GM18508 (cell line): ENCODE results near the gene TRIP12.
"Not testable (repeated sequence)": the region's sequence is repeated elsewhere in the genome, so short reads cannot be mapped to it uniquely, and the experiment has no call there.

Source experiments
- ATAC-seq: cut with Tn5 transposase; IDR thresholded peaks from one replicate; pipeline ENCODE4 v1.9.1; 2021; ENCODE audit warnings: moderate number of reproducible peaks; ENCODE audit not compliant: insufficient read depth, unreplicated experiment

TRIP12 gene

DNA sequence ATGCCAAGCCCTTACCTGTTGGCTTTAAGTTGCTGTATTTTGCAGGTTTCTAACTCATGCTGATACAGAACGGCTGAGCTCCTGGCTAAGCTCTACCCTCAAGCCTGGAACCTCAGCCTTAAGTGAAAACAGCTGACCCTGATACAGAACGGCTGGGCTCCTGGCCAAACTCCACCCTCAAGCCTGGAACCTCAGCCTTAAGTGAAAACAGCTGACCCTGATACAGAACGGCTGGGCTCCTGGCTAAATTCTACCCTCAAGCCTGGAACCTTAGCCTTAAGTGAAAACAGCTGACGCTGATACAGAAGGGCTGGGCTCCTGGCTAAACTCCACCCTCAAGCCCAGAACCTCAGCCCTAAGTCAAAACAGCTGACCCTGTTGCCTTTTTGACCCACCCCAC, 189.9 kb downstream of the TRIP12 start:
- ATAC-seq = no peak

GRCh38 chr2:229731363-229731762, 190.4 kb downstream of the TRIP12 start:
- ATAC-seq = no peak

DNA sequence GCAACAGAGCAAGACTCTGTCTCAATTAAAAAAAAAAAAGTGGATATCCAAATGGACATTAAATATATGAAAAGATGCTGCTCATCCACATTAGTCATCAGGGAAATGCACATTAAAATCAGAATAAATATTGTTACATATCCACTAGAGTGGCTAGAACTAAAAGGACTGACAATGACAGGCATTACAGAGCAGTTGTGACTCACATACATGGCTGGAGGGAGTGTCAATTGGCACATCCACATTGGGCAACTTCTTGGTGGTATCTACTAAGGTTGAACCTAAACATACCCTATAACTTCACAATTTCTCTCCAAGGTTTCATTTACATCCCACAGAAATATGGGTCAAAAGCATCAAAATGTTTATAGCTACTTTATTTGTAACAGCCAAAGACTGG, 193.4 kb downstream of the TRIP12 start:
- no peak for ATAC-seq

- ATAC-seq = no peak
Observed at GRCh38 chr2:229726643-229727042, 195.2 kb downstream of the TRIP12 start.

GRCh38 chr2:229725716-229726574, 195.9 kb downstream of the TRIP12 start:
- ATAC-seq = no peak

- not testable (repeated sequence) for ATAC-seq
Observed at GRCh38 chr2:229723192-229723591, 198.6 kb downstream of the TRIP12 start.

DNA sequence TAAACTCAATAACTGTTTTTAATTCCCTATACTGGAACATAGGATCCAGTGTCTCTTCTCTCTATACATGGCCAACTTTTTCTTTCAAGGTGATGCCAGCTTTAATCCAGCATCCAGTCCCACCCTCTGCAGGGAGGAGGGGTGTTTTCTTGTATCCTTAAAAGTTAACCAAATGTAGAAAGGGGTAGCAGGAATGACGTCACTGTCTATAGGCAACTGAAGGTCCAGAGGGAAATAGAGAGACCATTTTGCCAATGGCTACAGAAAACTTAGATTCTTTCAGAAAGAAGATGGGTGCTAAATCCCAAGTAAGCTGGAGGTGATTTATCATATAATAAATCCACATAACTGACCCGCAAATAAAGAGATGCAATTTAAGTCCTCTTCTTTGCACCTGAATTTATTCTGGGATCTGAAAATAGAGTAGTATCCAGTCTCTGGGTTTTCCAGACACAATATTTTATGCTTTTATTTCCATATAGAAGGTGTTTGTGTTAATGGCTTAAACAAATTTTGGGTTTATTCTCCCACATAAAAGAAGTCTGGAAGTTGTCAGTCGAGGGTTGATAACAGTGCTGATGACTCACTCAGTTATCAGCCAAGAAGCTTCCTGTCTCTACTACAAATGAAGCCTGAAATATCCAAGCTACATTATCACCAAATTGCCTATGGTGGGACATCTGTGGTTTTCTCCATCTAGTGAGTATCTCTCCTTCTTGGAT, 201.7 kb downstream of the TRIP12 start:
- no peak for ATAC-seq

- ATAC-seq = no peak
Observed at GRCh38 chr2:229718057-229718456, 203.8 kb downstream of the TRIP12 start.

- ATAC-seq = no peak
Observed at GRCh38 chr2:229715895-229716507, 205.8 kb downstream of the TRIP12 start.

DNA sequence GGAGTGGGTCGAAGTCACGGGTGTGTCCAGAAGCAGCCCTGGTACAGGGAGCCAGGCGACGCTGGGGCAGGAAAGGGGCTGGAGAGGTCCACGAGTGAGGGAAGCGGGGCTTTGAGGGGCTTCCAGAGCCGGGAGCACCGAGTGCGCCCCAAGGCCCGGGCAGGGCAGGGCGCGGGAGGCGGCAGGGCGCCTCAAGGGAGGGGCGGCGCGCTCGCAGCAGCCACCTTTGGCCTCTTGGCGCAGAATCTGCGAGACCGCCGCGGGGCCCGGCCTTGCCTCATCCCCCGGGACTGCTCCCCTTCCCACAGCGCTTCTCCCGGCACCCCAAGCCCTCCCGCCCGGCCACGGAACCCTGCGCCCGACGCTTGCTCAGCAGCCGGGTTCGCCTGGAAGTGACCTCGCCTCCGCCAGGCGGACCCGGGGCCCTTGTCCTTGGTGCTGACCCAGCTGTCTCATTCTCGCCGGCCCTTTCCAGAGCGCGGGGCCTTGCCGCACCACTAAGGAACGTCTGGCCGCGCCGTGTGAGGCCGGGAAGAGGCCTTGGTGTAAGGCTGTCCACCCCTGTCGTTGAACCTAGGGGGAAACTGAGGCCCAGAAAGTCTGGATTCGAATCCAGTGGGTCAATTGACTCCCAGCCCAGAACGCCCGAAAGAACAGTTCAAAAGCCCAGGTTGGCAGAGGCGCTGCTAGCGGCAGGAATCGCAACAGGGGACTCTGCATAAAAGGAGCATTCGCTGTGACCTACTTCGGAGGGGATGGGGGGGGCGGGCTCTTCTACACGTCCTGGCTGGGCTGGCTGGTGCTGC, 206.9 kb downstream of the TRIP12 start:
- no peak for ATAC-seq

DNA sequence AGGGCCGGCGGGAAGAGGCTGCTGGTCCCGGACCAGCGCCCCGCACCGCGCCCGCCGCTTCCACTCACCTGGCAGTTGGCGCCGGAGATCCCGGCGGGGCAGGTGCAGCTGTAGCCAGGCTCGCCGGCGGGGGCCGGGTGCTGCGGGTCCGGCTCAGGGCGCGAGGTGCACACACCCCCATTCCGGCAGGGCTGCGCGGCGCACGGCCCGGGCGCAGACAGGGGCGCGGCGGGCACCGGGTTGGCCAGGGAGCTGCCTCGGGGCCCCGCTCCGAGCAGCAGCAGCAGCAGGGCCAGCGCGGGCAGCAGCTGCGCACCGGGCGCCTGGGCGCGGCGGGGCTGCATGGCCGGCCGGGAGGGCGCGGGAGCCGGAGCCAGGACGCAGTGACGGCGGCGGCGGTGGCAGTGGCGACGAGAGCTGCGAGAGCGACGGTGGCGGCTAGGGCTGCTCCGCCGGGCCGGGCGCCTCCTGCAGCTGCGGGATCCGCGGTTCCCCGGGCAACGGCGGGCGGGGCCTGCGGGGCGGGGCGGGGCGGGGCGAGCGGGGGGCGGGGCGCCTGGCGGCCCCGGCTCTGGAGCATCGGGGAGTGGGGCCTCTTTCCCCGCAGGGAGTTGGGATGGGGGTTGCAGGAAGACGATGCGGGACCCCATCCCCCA, 207.6 kb downstream of the TRIP12 start, which contains the start of gene DNER:
Gene DNER, minus strand, starts transcription at position 476 of the 656 bp plus-strand sequence. Its CDS starts 132 bp downstream, at position 344.
- ATAC-seq = no peak
